ENCODE data around the gene ZNF558.

ZNF558 gene

GRCh38 chr19:8858260-8858659 lies 26.2 kb upstream of the ZNF558 start:
- DNase-seq, result no peak
- Histone ChIP-seq H3K27me3 (ENCODE audit: insufficient read depth, low read depth, severe bottlenecking) (peaks cover 76% of the 10 kb centered on the region), H3K27ac (no peak overlapping the region), H3K9me3 (ENCODE audit: severe bottlenecking) (no peaks in the 10 kb centered on the region), H3K4me3 (ENCODE audit: low read depth, low read length) (no peak overlapping the region), H3K36me3 (no peaks in the 10 kb centered on the region)
- no peak for TF ChIP-seq CTCF (IDR thresholded peaks at IDR 0.05; ENCODE audit: low read depth, low read length)

GRCh38 chr19:8850488-8850887 lies 18.4 kb upstream of the ZNF558 start:
- Histone ChIP-seq H3K27me3 (ENCODE audit: insufficient read depth, low read depth, severe bottlenecking) (peaks cover 83% of the 10 kb centered on the region), H3K36me3 (no peaks in the 10 kb centered on the region), H3K27ac (no peak overlapping the region), H3K4me3 (ENCODE audit: low read depth, low read length) (no peak overlapping the region), H3K9me3 (ENCODE audit: severe bottlenecking) (peaks cover 4% of the 10 kb centered on the region)
- no peak for DNase-seq
- no peak for TF ChIP-seq CTCF (IDR thresholded peaks at IDR 0.05; ENCODE audit: low read depth, low read length)

- no peak for TF ChIP-seq CTCF (IDR thresholded peaks at IDR 0.05; ENCODE audit: low read depth, low read length)
- H3K9me3 ChIP-seq (ENCODE audit: severe bottlenecking), result peaks cover 4% of the 10 kb centered on the region
- no peak overlapping the region for H3K4me3 ChIP-seq (ENCODE audit: low read depth, low read length)
- H3K36me3 ChIP-seq, result no peaks in the 10 kb centered on the region
- H3K27me3 ChIP-seq (ENCODE audit: insufficient read depth, low read depth, severe bottlenecking), result peaks cover 83% of the 10 kb centered on the region
- DNase-seq, result no peak
- H3K27ac ChIP-seq, result no peak overlapping the region
These were observed 17.1 kb upstream of the ZNF558 start for GRCh38 chr19:8849232-8849631.

- Histone ChIP-seq H3K9me3 (ENCODE audit: severe bottlenecking) (peaks cover 4% of the 10 kb centered on the region), H3K36me3 (no peaks in the 10 kb centered on the region), H3K27ac (no peak overlapping the region), H3K27me3 (ENCODE audit: insufficient read depth, low read depth, severe bottlenecking) (peaks cover 77% of the 10 kb centered on the region), H3K4me3 (ENCODE audit: low read depth, low read length) (no peak overlapping the region)
- DNase-seq, result no peak
- no peak for TF ChIP-seq CTCF (IDR thresholded peaks at IDR 0.05; ENCODE audit: low read depth, low read length)
These were observed 14.7 kb upstream of the ZNF558 start for GRCh38 chr19:8846819-8847218.

GRCh38 chr19:8840708-8841107 lies 8.6 kb upstream of the ZNF558 start:
- no peak overlapping the region for H3K27ac ChIP-seq
- H3K4me3 ChIP-seq (ENCODE audit: low read depth, low read length), result no peak overlapping the region
- DNase-seq, result no peak
- H3K9me3 ChIP-seq (ENCODE audit: severe bottlenecking), result no peaks in the 10 kb centered on the region
- peaks cover 82% of the 10 kb centered on the region for H3K27me3 ChIP-seq (ENCODE audit: insufficient read depth, low read depth, severe bottlenecking)
- H3K36me3 ChIP-seq, result no peaks in the 10 kb centered on the region
- TF ChIP-seq CTCF (IDR thresholded peaks at IDR 0.05; ENCODE audit: low read depth, low read length), result no peak

- no peak for TF ChIP-seq CTCF (IDR thresholded peaks at IDR 0.05; ENCODE audit: low read depth, low read length)
- no peak for DNase-seq
- H3K4me3 ChIP-seq (ENCODE audit: low read depth, low read length), result no peak overlapping the region
- no peaks in the 10 kb centered on the region for H3K36me3 ChIP-seq
- H3K9me3 ChIP-seq (ENCODE audit: severe bottlenecking), result no peaks in the 10 kb centered on the region
- no peak overlapping the region for H3K27ac ChIP-seq
- peaks cover 47% of the 10 kb centered on the region for H3K27me3 ChIP-seq (ENCODE audit: insufficient read depth, low read depth, severe bottlenecking)
These were observed 3.8 kb upstream of the ZNF558 start for GRCh38 chr19:8835877-8836276.

All from WERI-Rb-1 (cell line).